KMS-11 (cell line): Measurements from ENCODE around the gene SPCS1.
A peak's percentile ranks its signal among the peaks of the same experiment; 100 is the strongest.

Experiments
- H2AFZ ChIP-seq: fragments of 200-600 bp; sonication (generic); 2 replicates; pipeline ENCODE4 v1.6.1; 2016; ENCODE audit warnings: antibody characterized with exemption, mixed run types, low read depth
- H3K27ac ChIP-seq: fragments of 200-600 bp; sonication (generic); 2 replicates; pipeline ENCODE4 v1.6.1; 2016; ENCODE audit warnings: mild to moderate bottlenecking, mixed run types
- H3K27me3 ChIP-seq: fragments of 200-600 bp; sonication (generic); 2 replicates; pipeline ENCODE4 v1.6.1; 2017; ENCODE audit warnings: mild to moderate bottlenecking, low read depth, mixed run types, moderate library complexity; ENCODE audit not compliant: insufficient read depth
- H3K36me3 ChIP-seq: fragments of 200-600 bp; sonication (generic); 2 replicates; pipeline ENCODE4 v1.6.1; 2017; ENCODE audit warnings: mild to moderate bottlenecking, mixed run types; ENCODE audit not compliant: insufficient read depth
- H3K4me1 ChIP-seq: fragments of 200-600 bp; sonication (generic); 2 replicates; pipeline ENCODE4 v1.6.1; 2016; ENCODE audit warnings: mild to moderate bottlenecking, low read depth, mixed run types; ENCODE audit not compliant: poor library complexity, severe bottlenecking
- H3K4me2 ChIP-seq: fragments of 200-600 bp; sonication (generic); 2 replicates; pipeline ENCODE4 v1.7.0; 2016; ENCODE audit warnings: mild to moderate bottlenecking, mixed run types
- H3K4me3 ChIP-seq: fragments of 200-600 bp; sonication (generic); IDR thresholded peaks from 2 replicates; pipeline ENCODE4 v1.6.1; 2017; ENCODE audit warnings: low read depth, low read length, mixed read lengths; ENCODE audit not compliant: insufficient read depth
- H3K79me2 ChIP-seq: fragments of 200-600 bp; sonication (generic); 2 replicates; pipeline ENCODE4 v1.6.1; 2016; ENCODE audit warnings: low read depth, mixed run types; ENCODE audit not compliant: insufficient read depth
- H3K9ac ChIP-seq: fragments of 200-600 bp; sonication (generic); 2 replicates; pipeline ENCODE4 v1.6.1; 2016; ENCODE audit warnings: mild to moderate bottlenecking, mixed run types
- H4K20me1 ChIP-seq: fragments of 200-600 bp; sonication (generic); 2 replicates; pipeline ENCODE4 v1.6.1; 2016; ENCODE audit warnings: mild to moderate bottlenecking, mixed run types; ENCODE audit not compliant: insufficient read depth
- TF ChIP-seq, protein P1 (sequence below): fragments of 200-600 bp; sonication (generic); conservative IDR thresholded peaks from 2 replicates; pipeline ENCODE4 v1.6.1; 2017; ENCODE audit warnings: low read depth, mild to moderate bottlenecking, antibody characterized with exemption, low read length, moderate library complexity, mixed read lengths

Gene SPCS1

GRCh38 chr3:52681596-52681995 lies 24.3 kb upstream of the SPCS1 start:
- peaks cover 36% of the 10 kb centered on the region for H3K79me2 ChIP-seq
- H3K36me3 ChIP-seq = no peaks in the 10 kb centered on the region
- H2AFZ ChIP-seq = no peak overlapping the region
- H3K27me3 ChIP-seq = no peaks in the 10 kb centered on the region
- no peak overlapping the region for H3K4me3 ChIP-seq
- H3K27ac ChIP-seq = peak overlapping the region; percentile 42; the same call in 1 of the 2 replicates
- TF ChIP-seq, protein P1, sequence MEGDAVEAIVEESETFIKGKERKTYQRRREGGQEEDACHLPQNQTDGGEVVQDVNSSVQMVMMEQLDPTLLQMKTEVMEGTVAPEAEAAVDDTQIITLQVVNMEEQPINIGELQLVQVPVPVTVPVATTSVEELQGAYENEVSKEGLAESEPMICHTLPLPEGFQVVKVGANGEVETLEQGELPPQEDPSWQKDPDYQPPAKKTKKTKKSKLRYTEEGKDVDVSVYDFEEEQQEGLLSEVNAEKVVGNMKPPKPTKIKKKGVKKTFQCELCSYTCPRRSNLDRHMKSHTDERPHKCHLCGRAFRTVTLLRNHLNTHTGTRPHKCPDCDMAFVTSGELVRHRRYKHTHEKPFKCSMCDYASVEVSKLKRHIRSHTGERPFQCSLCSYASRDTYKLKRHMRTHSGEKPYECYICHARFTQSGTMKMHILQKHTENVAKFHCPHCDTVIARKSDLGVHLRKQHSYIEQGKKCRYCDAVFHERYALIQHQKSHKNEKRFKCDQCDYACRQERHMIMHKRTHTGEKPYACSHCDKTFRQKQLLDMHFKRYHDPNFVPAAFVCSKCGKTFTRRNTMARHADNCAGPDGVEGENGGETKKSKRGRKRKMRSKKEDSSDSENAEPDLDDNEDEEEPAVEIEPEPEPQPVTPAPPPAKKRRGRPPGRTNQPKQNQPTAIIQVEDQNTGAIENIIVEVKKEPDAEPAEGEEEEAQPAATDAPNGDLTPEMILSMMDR = no peak
- peak overlapping the region; percentile 50; the same call in 1 of the 2 replicates for H3K4me2 ChIP-seq
- H3K4me1 ChIP-seq = peaks cover 46% of the 10 kb centered on the region
- 0 out of 2 replicates have a peak overlapping the region, but pooled peaks have one; percentile 13 for H3K9ac ChIP-seq
- no peaks in the 10 kb centered on the region for H4K20me1 ChIP-seq

DNA sequence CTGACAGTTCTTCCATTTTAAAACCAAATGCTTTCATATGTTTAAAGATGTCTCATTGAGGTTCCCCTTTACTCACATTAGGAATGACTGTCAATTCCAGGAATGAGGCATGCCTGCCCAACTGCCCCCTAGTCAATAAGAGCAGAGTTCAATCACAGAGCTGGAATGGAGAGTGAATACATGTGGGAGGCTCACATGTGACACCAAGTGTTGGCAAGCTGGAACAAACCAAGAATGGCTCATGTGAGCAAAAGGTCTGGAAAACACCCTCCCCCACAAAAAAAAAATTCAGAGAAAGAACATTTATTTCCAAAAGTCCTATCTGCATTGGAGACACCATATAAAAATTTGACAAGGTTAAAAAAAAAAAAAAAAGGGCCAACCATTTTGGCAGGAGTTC lies 23.9 kb upstream of the SPCS1 start:
- Histone ChIP-seq H3K27ac (peak overlapping the region; percentile 42; the same call in 1 of the 2 replicates), H3K4me1 (peaks cover 47% of the 10 kb centered on the region), H3K4me2 (peak overlapping the region; percentile 50; the same call in 1 of the 2 replicates), H3K79me2 (peaks cover 41% of the 10 kb centered on the region), H3K9ac (0 out of 2 replicates have a peak overlapping the region, but pooled peaks have one; percentile 13), H3K27me3 (no peaks in the 10 kb centered on the region), H3K4me3 (no peak overlapping the region), H4K20me1 (no peaks in the 10 kb centered on the region), H2AFZ (no peak overlapping the region), H3K36me3 (no peaks in the 10 kb centered on the region)
- TF ChIP-seq, protein P1 = no peak

DNA sequence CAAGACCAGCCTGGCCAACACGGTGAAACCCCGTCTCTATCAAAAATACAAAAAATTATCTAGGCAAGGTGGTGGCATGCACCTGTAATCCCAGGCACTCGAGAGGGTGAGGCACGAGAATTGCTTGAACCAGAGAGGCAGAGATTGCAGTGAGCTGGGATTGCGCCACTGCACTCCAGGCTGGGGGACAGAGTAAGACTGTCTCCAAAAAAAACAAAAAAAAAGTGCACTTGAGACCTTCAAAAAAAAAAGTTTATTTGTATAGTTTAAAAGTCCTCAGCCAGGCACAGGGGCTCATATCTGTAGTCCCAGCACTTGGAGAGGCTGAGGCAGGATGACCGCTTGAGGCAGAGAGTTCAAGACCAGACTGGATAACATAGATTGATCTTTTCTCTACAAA lies 22.3 kb upstream of the SPCS1 start:
- Histone ChIP-seq H4K20me1 (no peaks in the 10 kb centered on the region), H3K4me1 (peaks cover 63% of the 10 kb centered on the region), H2AFZ (no peak overlapping the region), H3K27ac (no peak overlapping the region), H3K9ac (no peak overlapping the region), H3K4me2 (peak overlapping the region; percentile 88; the same call in 1 of the 2 replicates), H3K36me3 (peaks cover 10% of the 10 kb centered on the region; the same call in 1 of the 2 replicates), H3K27me3 (no peaks in the 10 kb centered on the region), H3K79me2 (peaks cover 56% of the 10 kb centered on the region), H3K4me3 (no peak overlapping the region)
- TF ChIP-seq, protein P1 = no peak

DNA sequence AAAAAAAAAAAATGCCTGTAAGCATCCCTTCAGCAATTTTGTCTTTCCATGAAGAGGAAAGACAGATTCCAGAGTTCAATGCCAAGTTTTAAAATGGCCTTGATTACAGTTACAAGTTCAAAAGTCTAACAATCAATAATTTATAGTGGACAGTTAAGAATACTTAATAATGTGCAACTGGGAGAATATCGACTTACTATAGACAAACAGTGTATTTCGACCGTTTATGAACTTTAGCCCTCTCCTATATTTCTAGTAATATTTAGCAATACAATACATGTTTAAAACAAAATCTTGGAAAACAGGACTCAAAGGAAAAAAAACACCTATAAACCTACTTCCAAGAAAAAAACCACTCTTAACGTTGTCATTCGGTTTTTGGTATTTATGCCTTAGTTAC lies 21.7 kb upstream of the SPCS1 start:
- Histone ChIP-seq H2AFZ (no peak overlapping the region), H3K4me2 (peak overlapping the region; percentile 88), H3K79me2 (peaks cover 62% of the 10 kb centered on the region), H3K4me1 (peaks cover 64% of the 10 kb centered on the region), H3K27me3 (no peaks in the 10 kb centered on the region), H3K27ac (peak overlapping the region; percentile 96; the same call in 1 of the 2 replicates), H3K9ac (no peak overlapping the region), H4K20me1 (no peaks in the 10 kb centered on the region), H3K4me3 (no peak overlapping the region), H3K36me3 (peaks cover 10% of the 10 kb centered on the region; the same call in 1 of the 2 replicates)
- TF ChIP-seq, protein P1 = no peak
